ENCODE results near the gene BCAR1. TPM values are rescaled to one million over a fixed set of nuclear protein-coding genes. Genes with fewer than 3 reads are reported as not detected.

Gene BCAR1
- total RNA-seq, 1 experiment from 2014 or later, result 120 TPM

- no TSS peak for BruUV-seq (replicated peaks)
- H3K27ac ChIP-seq (ENCODE audit: low read length), result no peak overlapping the region
- no peak overlapping the region for H3K4me3 ChIP-seq (ENCODE audit: low read depth in 2 of 2, low read length in 2 of 2)
- no peak for ATAC-seq
- intact Hi-C loops (cut with micrococcal nuclease; ENCODE audit: unreplicated experiment) (loop anchor here (10.0 kb wide), 1 partner anchor 151 kb away; no protein-coding TSS in a partner anchor), in situ Hi-C loops (cut with HindIII; ENCODE audit: low pct_unique_long_range_greater_than_20kb, low sequenced_read_pairs) (no loop called here)
- CTCF ChIA-PET, result interaction anchor here (0.6 to 1.5 kb wide), 5 partner anchors 12 to 149 kb away, joined by 4 to 8 read pairs (median 6); no protein-coding TSS in a partner anchor
- POLR2A ChIA-PET, result interaction anchor here (0.6 kb wide), 1 partner anchor 17 kb away, joined by 3 read pairs; no protein-coding TSS in a partner anchor
- no peaks in the 10 kb centered on the region for H3K9me3 ChIP-seq (ENCODE audit: control insufficient read depth, insufficient read depth, low read depth, low read length)
- H3K36me3 ChIP-seq (ENCODE audit: control insufficient read depth, insufficient read depth, low read length), result peaks cover 9% of the 10 kb centered on the region; the same call in 1 of the 2 replicates
- no peak for DNase-seq (ENCODE audit: low read depth, low spot score)
- H3K27me3 ChIP-seq (ENCODE audit: control insufficient read depth, insufficient read depth, low read length), result no peaks in the 10 kb centered on the region
- TF ChIP-seq SIN3A (IDR thresholded peaks at IDR 0.05; ENCODE audit: borderline replicate concordance, insufficient read depth, low read depth, low read length), result no peak
- no peak for TF ChIP-seq REST (IDR thresholded peaks at IDR 0.05; ENCODE audit: insufficient read depth in 1 of 2, low read depth in 2 of 2, low read length in 1 of 2)
- TF ChIP-seq CTCF (IDR thresholded peaks at IDR 0.05), result no peak
- no peak for TF ChIP-seq TCF7L2 (IDR thresholded peaks at IDR 0.05; ENCODE audit: low read depth, low read length)
- no peak for TF ChIP-seq POLR2AphosphoS5 (IDR thresholded peaks at IDR 0.05; ENCODE audit: low read depth, low read length)
- peaks cover 11% of the 10 kb centered on the region for H3K4me1 ChIP-seq (ENCODE audit: control insufficient read depth, insufficient read depth, low read length)
Measured at GRCh38 chr16:75233611-75233938, 17.8 kb downstream of the BCAR1 start.

- in situ Hi-C loops (cut with HindIII; ENCODE audit: low pct_unique_long_range_greater_than_20kb, low sequenced_read_pairs), result no loop called here
- ChIA-PET POLR2A (interaction anchor here (0.6 kb wide), 1 partner anchor 939 kb away, joined by 5 read pairs; no protein-coding TSS in a partner anchor), CTCF (no interaction called here)
- peaks cover 9% of the 10 kb centered on the region; the same call in 1 of the 2 replicates for H3K36me3 ChIP-seq (ENCODE audit: control insufficient read depth, insufficient read depth, low read length)
- DNase-seq (ENCODE audit: low read depth, low spot score) (no peak), ATAC-seq (no peak)
- no peak overlapping the region for H3K27ac ChIP-seq (ENCODE audit: low read length)
- no peaks in the 10 kb centered on the region for H3K27me3 ChIP-seq (ENCODE audit: control insufficient read depth, insufficient read depth, low read length)
- BruUV-seq (replicated peaks), result no TSS peak
- peaks cover 10% of the 10 kb centered on the region for H3K4me1 ChIP-seq (ENCODE audit: control insufficient read depth, insufficient read depth, low read length)
- no peak for TF ChIP-seq REST (IDR thresholded peaks at IDR 0.05; ENCODE audit: insufficient read depth in 1 of 2, low read depth in 2 of 2, low read length in 1 of 2)
- TF ChIP-seq SIN3A (IDR thresholded peaks at IDR 0.05; ENCODE audit: borderline replicate concordance, insufficient read depth, low read depth, low read length), result no peak
- no peak for TF ChIP-seq TCF7L2 (IDR thresholded peaks at IDR 0.05; ENCODE audit: low read depth, low read length)
- TF ChIP-seq CTCF (IDR thresholded peaks at IDR 0.05), result no peak
- TF ChIP-seq POLR2AphosphoS5 (IDR thresholded peaks at IDR 0.05; ENCODE audit: low read depth, low read length), result no peak
- H3K9me3 ChIP-seq (ENCODE audit: control insufficient read depth, insufficient read depth, low read depth, low read length), result no peaks in the 10 kb centered on the region
- no peak overlapping the region for H3K4me3 ChIP-seq (ENCODE audit: low read depth in 2 of 2, low read length in 2 of 2)
- intact Hi-C loops (cut with micrococcal nuclease; ENCODE audit: unreplicated experiment), result loop anchor here (10.0 kb wide), 1 partner anchor 153 kb away; no protein-coding TSS in a partner anchor
Measured at GRCh38 chr16:75231570-75231969, 19.9 kb downstream of the BCAR1 start.

Measured in Panc1 (cell line).